GM10847 (cell line): ENCODE data around the gene FLOT2.
A peak's percentile ranks its signal among the peaks of the same experiment; 100 is the strongest.

Source experiments
- POLR2A ChIP-seq: IDR thresholded peaks from 2 replicates; pipeline ENCODE4 v1.6.1; 2011; ENCODE audit not compliant: insufficient read length; ENCODE audit errors: extremely low read depth

Gene FLOT2

GRCh38 chr17:28865946-28866752, 31.4 kb downstream of the FLOT2 start:
- no peak for TF ChIP-seq POLR2A

DNA sequence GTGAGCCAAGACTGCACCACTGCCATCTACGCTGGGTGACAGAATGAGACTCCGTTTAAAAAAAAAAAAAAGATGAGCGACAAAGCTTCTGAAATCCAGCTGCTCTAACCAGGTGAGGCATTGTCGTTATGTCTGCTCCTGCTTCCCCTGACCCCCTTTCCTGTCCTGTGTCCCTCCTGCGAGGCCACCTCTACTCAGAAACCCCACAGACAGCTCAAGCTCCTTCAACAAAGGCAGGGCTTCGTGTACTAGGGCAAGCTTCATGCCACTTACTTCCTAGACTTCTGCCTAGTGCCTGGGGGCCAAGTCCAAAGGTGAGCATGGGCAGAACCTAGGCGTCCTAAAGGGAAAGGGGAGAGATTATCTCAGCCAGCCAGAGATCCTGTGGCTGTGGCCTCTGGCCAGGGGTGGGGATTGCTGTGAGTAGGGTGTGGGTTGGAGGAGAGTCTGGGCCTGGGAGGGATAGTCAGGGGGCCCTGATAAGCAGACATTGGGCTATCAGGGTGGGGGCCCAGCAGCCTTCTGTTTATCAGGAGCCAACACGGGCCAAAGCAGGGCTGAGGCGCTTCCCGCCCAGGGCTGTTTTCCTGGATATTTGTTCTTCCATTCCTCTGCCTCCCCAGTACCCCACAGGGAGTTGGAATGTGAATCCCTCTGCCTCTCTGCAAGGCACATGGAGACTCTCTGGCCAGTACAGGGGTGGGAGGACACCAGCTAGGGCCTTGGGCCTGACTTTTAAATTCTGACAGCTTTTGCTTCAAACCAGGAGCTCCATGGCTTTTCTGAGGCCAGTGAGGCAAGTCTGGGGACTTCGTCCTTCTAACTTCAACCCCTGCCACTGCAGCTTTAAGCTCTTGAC, 32.3 kb downstream of the FLOT2 start:
- no peak for TF ChIP-seq POLR2A

DNA sequence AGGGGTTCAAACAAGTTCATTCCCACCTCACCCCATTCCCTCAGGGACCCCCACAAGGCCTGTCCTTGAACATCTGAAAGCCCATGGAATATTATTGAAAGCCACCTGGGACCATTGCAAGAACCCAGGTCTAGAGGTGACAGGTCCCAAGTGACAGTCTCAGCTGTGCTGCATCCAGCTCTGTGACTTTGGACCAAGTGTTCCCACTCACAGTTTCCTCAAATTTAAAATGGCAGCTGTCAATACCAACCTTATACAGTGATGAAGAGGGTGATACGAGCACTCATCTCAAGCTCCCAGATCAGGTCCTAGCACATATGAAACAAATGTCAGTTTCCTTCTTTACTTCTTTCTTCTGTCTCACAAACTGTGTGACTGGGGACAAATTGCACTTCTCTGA, 33.6 kb downstream of the FLOT2 start:
- TF ChIP-seq POLR2A, result no peak

DNA sequence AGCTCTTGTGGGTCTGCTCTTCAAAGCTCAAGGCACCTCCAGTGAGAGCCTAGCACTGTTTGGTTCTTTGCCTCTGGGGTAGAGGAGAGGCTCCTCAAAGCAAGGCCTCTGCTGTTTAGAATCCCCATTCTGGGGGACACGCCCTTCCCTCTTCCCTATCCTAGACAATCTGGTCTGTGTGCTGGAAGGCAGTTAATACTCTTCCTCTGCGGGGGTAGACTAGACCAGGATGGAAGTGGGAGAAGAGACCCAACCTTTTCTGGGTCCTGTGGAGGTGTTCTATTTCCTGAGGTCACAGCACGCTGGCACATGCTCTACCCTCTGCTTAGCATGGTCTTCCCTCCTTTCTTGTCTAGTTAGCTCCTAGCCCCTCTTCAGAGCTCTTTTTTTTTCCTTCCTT, 35.0 kb downstream of the FLOT2 start:
- no peak for TF ChIP-seq POLR2A

GRCh38 chr17:28861393-28862203, 35.9 kb downstream of the FLOT2 start:
- TF ChIP-seq POLR2A, result no peak

GRCh38 chr17:28860363-28860808, 37.1 kb downstream of the FLOT2 start:
- no peak for TF ChIP-seq POLR2A

- no peak for TF ChIP-seq POLR2A
These were observed 38.7 kb downstream of the FLOT2 start for GRCh38 chr17:28858801-28859355.

GRCh38 chr17:28857905-28858800, 39.4 kb downstream of the FLOT2 start:
- no peak for TF ChIP-seq POLR2A

- TF ChIP-seq POLR2A, result no peak
These were observed 41.4 kb downstream of the FLOT2 start for GRCh38 chr17:28856028-28856574.

- TF ChIP-seq POLR2A, result no peak
These were observed 42.2 kb downstream of the FLOT2 start for GRCh38 chr17:28855336-28855679.

- TF ChIP-seq POLR2A, result peak; percentile 81
These were observed 42.8 kb downstream of the FLOT2 start, which contains the start of gene ERAL1 for GRCh38 chr17:28854457-28855335. Gene ERAL1, plus strand, starts transcription at chr17:28855016. Its CDS starts 19 bp downstream, at chr17:28855035.

- TF ChIP-seq POLR2A, result no peak
These were observed 44.2 kb downstream of the FLOT2 start for GRCh38 chr17:28853295-28853694.

GRCh38 chr17:28849281-28849680, 48.3 kb downstream of the FLOT2 start:
- no peak for TF ChIP-seq POLR2A
